Trophoblast cell (in vitro differentiated cells and primary cell): ENCODE measurements around the gene NWD2.

Experiments
- DNase-seq, 2 donors: peaks; one replicate each; pipeline ENCODE4 v3.0.0-alpha.2; 2016
- H2AFZ ChIP-seq: 2 replicates; pipeline ENCODE4 v1.6.1; 2013; ENCODE audit warnings: low read length, moderate library complexity, mild to moderate bottlenecking; ENCODE audit not compliant: insufficient read depth, poor library complexity
- H2AK5ac ChIP-seq: 2 replicates; pipeline ENCODE4 v1.6.1; 2013; ENCODE audit warnings: mild to moderate bottlenecking, low read length
- H2BK120ac ChIP-seq: 2 replicates; pipeline ENCODE4 v1.6.1; 2013; ENCODE audit warnings: low read length, mild to moderate bottlenecking, moderate library complexity; ENCODE audit not compliant: insufficient read depth, poor library complexity
- H2BK12ac ChIP-seq: 2 replicates; pipeline ENCODE4 v1.6.1; 2013; ENCODE audit warnings: mild to moderate bottlenecking, low read length, moderate library complexity
- H2BK5ac ChIP-seq: 2 replicates; pipeline ENCODE4 v1.6.1; 2013; ENCODE audit warnings: low read length, low read depth, moderate library complexity, mild to moderate bottlenecking; ENCODE audit not compliant: poor library complexity
- H3K14ac ChIP-seq: 2 replicates; pipeline ENCODE4 v1.6.1; 2013; ENCODE audit warnings: mild to moderate bottlenecking, low read length
- H3K18ac ChIP-seq: 2 replicates; pipeline ENCODE4 v1.6.1; 2013; ENCODE audit warnings: mild to moderate bottlenecking, low read length
- H3K23ac ChIP-seq: 2 replicates; pipeline ENCODE4 v1.6.1; 2013; ENCODE audit warnings: low read length
- H3K27ac ChIP-seq: 2 replicates; pipeline ENCODE4 v1.5.1; 2013; ENCODE audit warnings: low read depth, mild to moderate bottlenecking, inconsistent platforms, low read length, moderate library complexity
- H3K27me3 ChIP-seq: 2 replicates; pipeline ENCODE4 v1.6.1; 2013; ENCODE audit warnings: inconsistent platforms, mild to moderate bottlenecking, low read length, moderate library complexity; ENCODE audit not compliant: insufficient read depth
- H3K36me3 ChIP-seq, 2 experiments: 1 replicate in 1 of 2; 2 replicates in 1 of 2; pipeline ENCODE4 v1.6.1; 2013; ENCODE audit warnings: low read length in 2 of 2, mild to moderate bottlenecking in 2 of 2, moderate library complexity in 1 of 2; ENCODE audit not compliant: insufficient read depth in 2 of 2, control insufficient read depth in 1 of 2
- H3K4ac ChIP-seq: 2 replicates; pipeline ENCODE4 v1.6.1; 2013; ENCODE audit warnings: low read depth, mild to moderate bottlenecking, low read length, moderate library complexity
- H3K4me1 ChIP-seq, 2 experiments: 1 replicate in 1 of 2; 2 replicates in 1 of 2; pipeline ENCODE4 v1.6.1; 2013; ENCODE audit warnings: low read length in 2 of 2, mild to moderate bottlenecking in 2 of 2, moderate library complexity in 1 of 2; ENCODE audit not compliant: insufficient read depth in 2 of 2, control insufficient read depth in 1 of 2
- H3K4me2 ChIP-seq: 2 replicates; pipeline ENCODE4 v1.6.1; 2013; ENCODE audit warnings: inconsistent platforms, mild to moderate bottlenecking, low read length, moderate library complexity
- H3K4me3 ChIP-seq: 2 replicates; pipeline ENCODE4 v1.5.1; 2013; ENCODE audit warnings: mild to moderate bottlenecking, low read depth, low read length, inconsistent platforms
- H3K79me1 ChIP-seq: one replicate; pipeline ENCODE4 v1.6.1; 2013; ENCODE audit warnings: low read length
- H3K79me2 ChIP-seq: 2 replicates; pipeline ENCODE4 v1.6.1; 2013; ENCODE audit warnings: low read length, mild to moderate bottlenecking; ENCODE audit not compliant: control insufficient read depth, insufficient read depth, poor library complexity
- H3K9ac ChIP-seq: 2 replicates; pipeline ENCODE4 v1.6.1; 2013; ENCODE audit warnings: mild to moderate bottlenecking, low read length
- H3K9me3 ChIP-seq: 2 replicates; pipeline ENCODE4 v1.6.1; 2013; ENCODE audit warnings: low read depth, mild to moderate bottlenecking, control low read depth, inconsistent platforms, low read length; ENCODE audit not compliant: insufficient read depth
- H4K12ac ChIP-seq: 2 replicates; pipeline ENCODE4 v1.6.1; 2013; ENCODE audit warnings: low read depth, mild to moderate bottlenecking, low read length, moderate library complexity
- H4K8ac ChIP-seq: 2 replicates; pipeline ENCODE4 v1.6.1; 2013; ENCODE audit warnings: low read depth, mild to moderate bottlenecking, low read length, moderate library complexity
- H4K91ac ChIP-seq: one replicate; pipeline ENCODE4 v1.6.1; 2013; ENCODE audit warnings: low read depth, mild to moderate bottlenecking, low read length, moderate library complexity
- WGBS: extraction: QIAGEN DNeasy Blood & Tissue Kit; methylation state at CpG from one replicate; pipeline ENCODE4 v1.1.7; 2013; ENCODE audit warnings: missing lambda C conversion rate; ENCODE audit not compliant: insufficient read length, insufficient coverage; ENCODE audit errors: extremely low coverage; 5-methylcytosine and 5-hydroxymethylcytosine counted together

NWD2 gene

DNA sequence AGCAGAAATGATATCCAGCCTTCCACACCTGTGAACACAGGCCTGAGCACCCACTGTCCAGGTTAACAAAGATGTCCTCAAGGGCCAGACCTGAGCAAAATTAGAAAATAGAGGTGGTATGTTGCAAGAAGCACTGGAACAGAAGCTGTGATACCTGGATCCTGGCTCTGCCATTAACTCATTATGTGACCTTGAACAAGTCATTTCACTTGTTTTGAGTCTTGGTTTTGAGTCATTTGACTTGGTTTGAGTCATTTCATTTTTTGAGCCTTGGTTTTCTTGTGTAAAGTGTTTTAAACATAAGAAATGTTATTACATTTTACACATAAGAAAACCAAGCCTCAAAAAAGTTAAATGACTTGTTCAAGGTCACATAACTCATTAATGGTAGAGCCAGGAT is 2.9 kb upstream of the NWD2 start:
- H3K79me1 ChIP-seq, result no peaks in the 10 kb centered on the region
- no peak overlapping the region for H4K8ac ChIP-seq
- peaks cover 3% of the 10 kb centered on the region for H3K9me3 ChIP-seq
- no peak overlapping the region for H2BK12ac ChIP-seq
- no peak overlapping the region for H3K18ac ChIP-seq
- H2AFZ ChIP-seq, result no peak overlapping the region
- no peaks in the 10 kb centered on the region for H3K79me2 ChIP-seq
- no peak overlapping the region for H3K14ac ChIP-seq
- H3K9ac ChIP-seq, result no peak overlapping the region
- peaks cover 34% of the 10 kb centered on the region for H3K27me3 ChIP-seq
- no peak overlapping the region for H3K4me2 ChIP-seq
- no peak for DNase-seq
- H2AK5ac ChIP-seq, result no peak overlapping the region
- no peak overlapping the region for H4K91ac ChIP-seq
- H4K12ac ChIP-seq, result no peak overlapping the region
- no peak overlapping the region for H3K23ac ChIP-seq
- no peak overlapping the region for H2BK5ac ChIP-seq
- no peak overlapping the region for H2BK120ac ChIP-seq
- no peak overlapping the region for H3K4ac ChIP-seq
- no peaks in the 10 kb centered on the region for H3K36me3 ChIP-seq
- no peak overlapping the region for H3K27ac ChIP-seq
- H3K4me3 ChIP-seq, result no peak overlapping the region
- peaks cover 6 to 12% of the 10 kb centered on the region in 2 experiments for H3K4me1 ChIP-seq

DNA sequence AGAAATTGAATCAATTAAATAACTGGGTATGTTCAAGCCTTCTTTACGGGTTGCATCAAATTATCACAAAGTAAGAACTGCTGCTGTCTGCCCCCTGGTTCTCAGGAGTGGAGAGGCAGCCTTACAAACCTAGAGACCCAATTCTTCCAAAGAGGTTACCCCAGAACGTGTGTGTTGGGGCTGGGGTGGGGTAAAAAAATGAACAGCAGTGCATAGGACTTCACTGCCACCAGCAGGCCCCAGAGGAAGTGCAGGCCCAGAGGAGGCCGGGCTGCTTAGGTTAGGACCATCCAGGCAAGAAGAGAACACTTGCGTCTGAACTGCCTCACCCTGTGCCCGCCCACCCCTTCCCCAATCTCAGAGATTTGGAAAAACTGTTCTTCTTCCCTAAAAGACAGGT is 1.5 kb upstream of the NWD2 start:
- no CpG with 5 or more reads among the region's 5 CpGs for WGBS
- no peak overlapping the region for H3K4me2 ChIP-seq

DNA sequence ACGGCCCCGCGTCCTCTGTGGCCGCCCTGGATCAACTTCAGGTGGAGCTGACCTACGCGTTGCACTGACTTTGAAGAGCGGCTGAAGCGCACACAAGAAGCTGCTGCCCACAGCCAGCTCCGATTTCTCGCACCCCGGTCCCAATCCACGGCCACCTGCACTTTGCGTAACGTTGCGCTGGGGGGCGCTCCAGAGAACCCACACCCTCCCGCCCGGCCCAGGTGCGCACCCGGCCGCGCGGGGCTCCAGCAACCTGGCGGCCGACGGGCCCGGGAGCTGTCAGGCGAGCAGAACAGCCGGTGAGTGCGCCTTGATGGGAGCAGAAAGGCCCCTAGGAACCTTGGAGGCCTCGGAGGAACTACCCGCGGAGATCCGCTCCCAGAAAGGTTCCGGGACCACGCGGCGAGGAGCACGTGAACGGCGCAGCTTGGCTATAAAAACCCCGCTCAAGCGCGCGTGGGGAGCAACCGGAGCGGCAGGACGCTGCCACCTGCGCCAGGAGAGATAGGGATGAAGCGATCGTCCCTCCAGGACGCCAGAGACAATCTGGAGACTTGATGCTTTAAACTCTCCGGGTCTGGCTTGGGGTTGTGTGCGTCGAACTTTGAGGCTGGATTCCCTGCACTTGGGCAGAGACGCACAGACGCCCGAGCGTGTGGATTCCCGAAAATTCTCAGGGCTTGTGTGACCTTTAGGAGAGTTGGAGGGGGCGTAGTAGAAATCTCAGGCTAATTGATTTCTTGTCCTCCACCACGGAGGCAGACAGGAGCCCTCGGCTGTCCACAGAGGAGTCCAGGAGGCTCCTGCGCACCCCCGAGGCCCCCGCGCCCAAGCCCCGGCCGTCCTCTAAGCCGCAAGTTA is 591 bp upstream of the NWD2 start:
- no peak overlapping the region for H2AFZ ChIP-seq
- no peak overlapping the region for H3K27ac ChIP-seq
- H3K27me3 ChIP-seq, result peaks cover 34% of the 10 kb centered on the region
- H2BK5ac ChIP-seq, result no peak overlapping the region
- H3K4me2 ChIP-seq, result peak overlapping the region; percentile 91
- peaks cover 3% of the 10 kb centered on the region for H3K9me3 ChIP-seq
- no peak overlapping the region for H3K23ac ChIP-seq
- no peak overlapping the region for H3K14ac ChIP-seq
- no peak overlapping the region for H4K12ac ChIP-seq
- no peak overlapping the region for H4K91ac ChIP-seq
- H3K79me2 ChIP-seq, result no peaks in the 10 kb centered on the region
- H3K9ac ChIP-seq, result no peak overlapping the region
- no peak overlapping the region for H3K4me3 ChIP-seq
- DNase-seq, result peak in 1 of 2 donors; percentile 3
- H3K79me1 ChIP-seq, result no peaks in the 10 kb centered on the region
- no peak overlapping the region for H4K8ac ChIP-seq
- H2BK12ac ChIP-seq, result no peak overlapping the region
- H2AK5ac ChIP-seq, result no peak overlapping the region
- no peak overlapping the region for H2BK120ac ChIP-seq
- H3K36me3 ChIP-seq, result no peaks in the 10 kb centered on the region
- no peak overlapping the region for H3K4ac ChIP-seq
- H3K18ac ChIP-seq, result no peak overlapping the region
- peaks cover 6 to 12% of the 10 kb centered on the region in 2 experiments for H3K4me1 ChIP-seq
- WGBS, result no CpG with 5 or more reads among the region's 70 CpGs

More for the DNA sequence above, 1.5 kb upstream of the NWD2 start:
- Histone ChIP-seq H4K91ac (no peak overlapping the region), H3K79me2 (no peaks in the 10 kb centered on the region), H3K14ac (no peak overlapping the region), H2AFZ (no peak overlapping the region), H3K4me3 (no peak overlapping the region), H3K27me3 (peaks cover 34% of the 10 kb centered on the region), H3K23ac (no peak overlapping the region), H3K18ac (no peak overlapping the region), H3K79me1 (no peaks in the 10 kb centered on the region), H2BK5ac (no peak overlapping the region), H4K12ac (no peak overlapping the region), H2AK5ac (no peak overlapping the region), H3K36me3 (no peaks in the 10 kb centered on the region), H2BK12ac (no peak overlapping the region), H2BK120ac (no peak overlapping the region), H3K4me1 (peaks cover 6 to 12% of the 10 kb centered on the region in 2 experiments), H3K27ac (no peak overlapping the region), H3K9me3 (peaks cover 3% of the 10 kb centered on the region), H3K9ac (no peak overlapping the region), H3K4ac (no peak overlapping the region), H4K8ac (no peak overlapping the region)
- no peak for DNase-seq

DNA sequence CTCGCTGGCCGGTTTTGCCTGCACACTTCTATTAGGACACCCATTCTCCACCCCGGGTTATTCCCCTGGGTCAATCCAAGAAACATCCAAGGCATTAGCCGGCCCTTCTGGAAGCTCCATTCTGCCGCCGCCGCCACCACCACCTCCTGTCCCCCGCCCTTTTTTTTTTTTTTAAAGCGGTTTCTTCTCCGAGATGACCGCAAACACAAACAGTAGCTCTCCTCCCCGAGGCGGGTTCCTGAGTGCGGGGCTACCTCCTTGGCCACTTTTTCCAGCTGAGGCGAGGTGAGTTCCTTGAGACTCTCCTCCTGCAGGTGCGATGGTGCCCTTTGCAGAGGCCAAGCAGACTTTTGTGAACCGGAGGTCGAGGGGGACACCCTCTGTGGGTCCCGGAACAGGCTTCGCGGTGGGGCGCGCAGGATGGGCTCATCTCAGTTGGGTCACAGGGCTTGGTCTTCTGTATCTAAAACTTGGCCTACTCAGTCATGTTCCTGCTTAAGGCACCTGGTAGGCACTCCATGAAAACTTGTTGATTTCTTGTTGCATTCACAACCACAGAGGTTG is 930 bp downstream of the NWD2 start:
- Histone ChIP-seq H2AK5ac (no peak overlapping the region), H2BK5ac (no peak overlapping the region), H3K14ac (no peak overlapping the region), H3K27ac (no peak overlapping the region), H4K8ac (no peak overlapping the region), H3K4me2 (peak overlapping the region; percentile 91), H3K9me3 (peaks cover 3% of the 10 kb centered on the region), H3K4me3 (no peak overlapping the region), H4K12ac (no peak overlapping the region), H3K18ac (no peak overlapping the region), H3K79me2 (no peaks in the 10 kb centered on the region), H3K23ac (no peak overlapping the region), H3K4ac (no peak overlapping the region), H3K27me3 (peaks cover 34% of the 10 kb centered on the region), H2AFZ (no peak overlapping the region), H3K9ac (no peak overlapping the region), H3K36me3 (no peaks in the 10 kb centered on the region), H3K4me1 (peaks cover 6 to 12% of the 10 kb centered on the region in 2 experiments), H2BK12ac (no peak overlapping the region), H4K91ac (no peak overlapping the region), H2BK120ac (no peak overlapping the region), H3K79me1 (no peaks in the 10 kb centered on the region)
- WGBS, result no CpG with 5 or more reads among the region's 23 CpGs
- DNase-seq, result no peak
